NCI-H2171 treated with DMSO at 0.1 percent for 48 hours (cell line): ENCODE results near the gene GP1BA.
A peak's percentile ranks its signal among the peaks of the same experiment; 100 is the strongest.

Source experiments
- DNase-seq: peaks from one replicate; lab custom pipeline; 2025; lab: John Stamatoyannopoulos, UW

Gene GP1BA

GRCh38 chr17:4950746-4951204, 18.7 kb downstream of the GP1BA start, which contains the start of gene ENO3:
ENO3 (plus strand) TSS chr17:4951119; CDS start chr17:4951830, 711 bp downstream.
- DNase-seq, result peak; percentile 27

- DNase-seq, result no peak
These were observed 19.4 kb downstream of the GP1BA start for GRCh38 chr17:4951486-4951885.

GRCh38 chr17:4953451-4953961, 21.4 kb downstream of the GP1BA start:
- DNase-seq, result no peak

- no peak for DNase-seq
These were observed 23.0 kb downstream of the GP1BA start for GRCh38 chr17:4955091-4955490.

GRCh38 chr17:4956493-4957061, 24.5 kb downstream of the GP1BA start:
- no peak for DNase-seq

- DNase-seq, result peak; percentile 28
These were observed 26.0 kb downstream of the GP1BA start for GRCh38 chr17:4958102-4958501.

- DNase-seq, result peak; percentile 23
These were observed 27.3 kb downstream of the GP1BA start for GRCh38 chr17:4959261-4959965.

GRCh38 chr17:4960279-4960922, 28.3 kb downstream of the GP1BA start:
- DNase-seq, result no peak

GRCh38 chr17:4965311-4965986, 33.4 kb downstream of the GP1BA start:
- no peak for DNase-seq

- DNase-seq, result peak; percentile 100
These were observed 34.9 kb downstream of the GP1BA start for GRCh38 chr17:4966844-4967538.

GRCh38 chr17:4967539-4968485, 35.7 kb downstream of the GP1BA start, which contains the start of gene SPAG7:
SPAG7 (minus strand) TSS chr17:4967817; CDS start chr17:4967804, 13 bp downstream.
- DNase-seq, result peak; percentile 97

GRCh38 chr17:4968486-4969046, 36.5 kb downstream of the GP1BA start:
- no peak for DNase-seq

GRCh38 chr17:4969047-4969550, 37.0 kb downstream of the GP1BA start:
- DNase-seq, result no peak

- no peak for DNase-seq
These were observed 37.6 kb downstream of the GP1BA start for GRCh38 chr17:4969551-4970173.

- no peak for DNase-seq
These were observed 38.2 kb downstream of the GP1BA start for GRCh38 chr17:4970273-4970672.

- no peak for DNase-seq
These were observed 39.7 kb downstream of the GP1BA start for GRCh38 chr17:4971826-4972225.

- no peak for DNase-seq
These were observed 40.2 kb downstream of the GP1BA start for GRCh38 chr17:4972322-4972721.

GRCh38 chr17:4972752-4973151, 40.7 kb downstream of the GP1BA start:
- DNase-seq, result no peak
